GM21717 (cell line): ENCODE results near the gene SOBP.

Experiments
- ATAC-seq: cut with Tn5 transposase; IDR thresholded peaks from one replicate; pipeline ENCODE4 v1.9.1; 2021; ENCODE audit warnings: mild to moderate bottlenecking, moderate library complexity; ENCODE audit not compliant: unreplicated experiment

SOBP gene

GRCh38 chr6:107707346-107708275, 217.7 kb downstream of the SOBP start:
- no peak for ATAC-seq

DNA sequence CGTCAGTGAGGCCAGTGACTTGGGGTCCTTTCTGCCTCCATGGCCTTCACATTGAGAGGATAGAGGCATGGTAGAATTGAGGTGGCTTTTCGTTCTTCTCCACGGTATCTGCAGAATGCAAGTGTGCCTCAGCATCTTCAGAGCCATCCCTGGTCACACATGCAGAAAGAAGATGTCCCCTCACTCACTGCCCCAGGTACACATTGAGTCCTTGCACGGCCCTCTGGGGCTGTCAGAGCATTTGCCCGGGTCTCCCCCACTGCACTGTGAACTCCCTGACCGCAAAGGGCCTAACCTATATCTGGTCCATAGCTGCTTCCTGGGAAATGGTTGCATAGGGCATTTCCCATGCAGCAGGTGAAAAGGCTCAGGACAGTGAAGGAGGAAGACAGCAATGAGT, 218.5 kb downstream of the SOBP start:
- no peak for ATAC-seq

- ATAC-seq = no peak
These were observed 219.4 kb downstream of the SOBP start for GRCh38 chr6:107709341-107709740.
